ENCODE measurements around the gene RPL13. TPM values are rescaled to one million over a fixed set of nuclear protein-coding genes. Genes with fewer than 3 reads are reported as not detected.

RPL13 gene
- total RNA-seq, 1 donor from 2014 or later: 1,914 TPM

DNA sequence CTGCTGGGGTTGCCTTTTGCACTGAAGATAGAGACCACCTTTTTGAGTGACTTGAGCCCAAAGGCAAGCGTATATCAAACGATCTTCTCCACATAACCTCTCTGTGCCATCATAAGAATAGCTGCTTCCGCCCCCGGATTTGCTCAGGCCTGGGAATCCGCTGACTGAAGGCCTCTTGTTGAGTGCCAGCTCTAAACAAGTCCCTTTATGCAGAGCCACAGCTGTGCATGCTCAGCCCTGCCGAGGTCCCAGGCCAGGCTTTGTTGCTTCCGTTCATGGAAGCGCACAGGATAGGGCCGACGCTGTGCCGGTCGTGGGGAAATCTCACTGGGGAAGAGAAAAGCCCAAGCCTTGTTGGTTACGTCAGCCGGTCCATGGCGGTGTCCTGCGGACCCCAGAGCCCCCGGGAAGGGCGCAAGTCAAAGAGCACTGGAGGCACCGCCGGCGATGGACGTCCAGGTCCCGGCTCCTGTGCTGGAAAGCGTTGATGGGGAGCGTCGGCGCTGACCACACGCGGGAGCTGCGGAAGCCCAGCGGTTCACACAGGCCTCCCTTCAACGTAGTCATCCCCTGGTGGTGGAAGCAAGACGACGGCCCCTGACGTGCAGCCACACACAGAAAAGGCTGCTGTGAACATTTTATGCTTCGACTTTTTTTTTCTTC is 23.5 kb upstream of the RPL13 start:
- H3K9me3 Mint-ChIP-seq: no peaks in the 10 kb centered on the region
- H3K4me3 ChIP-seq: no peak overlapping the region

GRCh38 chr16:89537549-89537925 is 22.9 kb upstream of the RPL13 start:
- TF ChIP-seq EZH2phosphoT487 (IDR thresholded peaks at IDR 0.05) (no peak), CTCF (IDR thresholded peaks at IDR 0.05) (no peak), EZH2 (IDR thresholded peaks at IDR 0.05) (no peak)
- Histone ChIP-seq H2AFZ (replicated peaks) (no peak overlapping the region), H3K4me3 (no peak overlapping the region), H3K27me3 (no peaks in the 10 kb centered on the region), H3K9ac (no peak overlapping the region), H3F3A (ENCODE audit: low read depth) (no peaks in the 10 kb centered on the region), H3K27ac (no peak overlapping the region), H4K20me1 (ENCODE audit: low read depth) (no peaks in the 10 kb centered on the region), H3K79me2 (ENCODE audit: low read depth) (no peaks in the 10 kb centered on the region), H3K36me3 (no peaks in the 10 kb centered on the region), H3K4me2 (no peak overlapping the region), H3K4me1 (no peaks in the 10 kb centered on the region), H3K9me3 (ENCODE audit: low read depth) (no peaks in the 10 kb centered on the region)
- Mint-ChIP-seq H3K36me3 (peaks cover 31% of the 10 kb centered on the region), H3K27me3 (ENCODE audit: insufficient read depth, low read depth) (no peaks in the 10 kb centered on the region), H3K4me3 (no peak overlapping the region), H3K27ac (no peak overlapping the region), H3K9me3 (no peaks in the 10 kb centered on the region), H3K4me1 (no peaks in the 10 kb centered on the region)
- no peak for DNase-seq (ENCODE audit: low spot score)

More for the DNA sequence above, 23.5 kb upstream of the RPL13 start:
- no peaks in the 10 kb centered on the region for H3F3A ChIP-seq (ENCODE audit: low read depth)
- H3K79me2 ChIP-seq (ENCODE audit: low read depth): no peaks in the 10 kb centered on the region
- no peak for TF ChIP-seq EZH2phosphoT487 (IDR thresholded peaks at IDR 0.05)
- no peak for TF ChIP-seq CTCF (IDR thresholded peaks at IDR 0.05)
- no peak for TF ChIP-seq EZH2 (IDR thresholded peaks at IDR 0.05)
- H3K36me3 ChIP-seq: no peaks in the 10 kb centered on the region
- peaks cover 35% of the 10 kb centered on the region for H3K36me3 Mint-ChIP-seq
- no peaks in the 10 kb centered on the region for H3K9me3 ChIP-seq (ENCODE audit: low read depth)
- no peaks in the 10 kb centered on the region for H3K27me3 ChIP-seq
- no peak overlapping the region for H3K4me2 ChIP-seq
- H3K4me1 Mint-ChIP-seq: no peaks in the 10 kb centered on the region
- H3K9ac ChIP-seq: no peak overlapping the region
- H3K4me1 ChIP-seq: no peaks in the 10 kb centered on the region
- no peak overlapping the region for H3K4me3 Mint-ChIP-seq
- no peaks in the 10 kb centered on the region for H4K20me1 ChIP-seq (ENCODE audit: low read depth)
- no peak for DNase-seq (ENCODE audit: low spot score)
- H3K27ac Mint-ChIP-seq: no peak overlapping the region
- no peaks in the 10 kb centered on the region for H3K27me3 Mint-ChIP-seq (ENCODE audit: insufficient read depth, low read depth)
- no peak overlapping the region for H3K27ac ChIP-seq
- no peak overlapping the region for H2AFZ ChIP-seq (replicated peaks)

GRCh38 chr16:89538286-89538685 is 22.2 kb upstream of the RPL13 start:
- H3K4me1 ChIP-seq: no peaks in the 10 kb centered on the region
- TF ChIP-seq EZH2 (IDR thresholded peaks at IDR 0.05) (no peak), CTCF (IDR thresholded peaks at IDR 0.05) (no peak), EZH2phosphoT487 (IDR thresholded peaks at IDR 0.05) (no peak)
- H4K20me1 ChIP-seq (ENCODE audit: low read depth): no peaks in the 10 kb centered on the region
- no peaks in the 10 kb centered on the region for H3F3A ChIP-seq (ENCODE audit: low read depth)
- no peak overlapping the region for H3K4me3 ChIP-seq
- DNase-seq (ENCODE audit: low spot score): no peak
- Mint-ChIP-seq H3K36me3 (peaks cover 32% of the 10 kb centered on the region), H3K4me1 (no peaks in the 10 kb centered on the region), H3K4me3 (peak overlapping the region; percentile 35), H3K27me3 (ENCODE audit: insufficient read depth, low read depth) (peaks cover 2% of the 10 kb centered on the region), H3K9me3 (no peaks in the 10 kb centered on the region), H3K27ac (no peak overlapping the region)
- H2AFZ ChIP-seq (replicated peaks): no peak overlapping the region
- H3K9ac ChIP-seq: no peak overlapping the region
- no peaks in the 10 kb centered on the region for H3K79me2 ChIP-seq (ENCODE audit: low read depth)
- no peak overlapping the region for H3K27ac ChIP-seq
- H3K9me3 ChIP-seq (ENCODE audit: low read depth): no peaks in the 10 kb centered on the region
- H3K36me3 ChIP-seq: no peaks in the 10 kb centered on the region
- no peak overlapping the region for H3K4me2 ChIP-seq
- H3K27me3 ChIP-seq: no peaks in the 10 kb centered on the region

Measured in neural progenitor cell (in vitro differentiated cells).